ENCODE results near the gene CNTN4. TPM values are rescaled to one million over a fixed set of nuclear protein-coding genes. Genes with fewer than 3 reads are reported as not detected.

The CNTN4 gene
- total RNA-seq, 2 donors from 2014 or later, result 48.3 to 66.5 TPM

DNA sequence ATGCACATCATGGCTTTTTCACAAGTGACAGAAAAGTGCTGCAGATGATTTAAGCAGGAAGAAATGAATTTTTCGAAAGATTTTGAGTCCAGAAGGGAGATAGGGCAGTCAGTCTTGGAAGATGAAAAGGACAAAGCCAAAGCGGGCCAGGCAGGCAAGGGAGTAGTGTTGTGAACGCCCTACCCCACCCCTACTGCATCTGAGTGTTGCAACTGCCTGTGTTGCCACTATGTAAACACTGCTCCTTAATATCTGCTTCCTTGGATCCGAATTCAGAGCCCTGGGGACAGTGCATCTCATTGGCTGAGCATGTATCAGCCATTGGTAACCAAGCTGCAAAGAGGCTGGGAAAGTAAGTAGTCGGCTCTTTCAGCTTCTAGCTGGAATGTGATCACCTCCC is 39.0 kb downstream of the CNTN4 start:
- no peak for DNase-seq (ENCODE audit: low spot score)
- intact Hi-C loops (cut with DNase I), result no loop called here

DNA sequence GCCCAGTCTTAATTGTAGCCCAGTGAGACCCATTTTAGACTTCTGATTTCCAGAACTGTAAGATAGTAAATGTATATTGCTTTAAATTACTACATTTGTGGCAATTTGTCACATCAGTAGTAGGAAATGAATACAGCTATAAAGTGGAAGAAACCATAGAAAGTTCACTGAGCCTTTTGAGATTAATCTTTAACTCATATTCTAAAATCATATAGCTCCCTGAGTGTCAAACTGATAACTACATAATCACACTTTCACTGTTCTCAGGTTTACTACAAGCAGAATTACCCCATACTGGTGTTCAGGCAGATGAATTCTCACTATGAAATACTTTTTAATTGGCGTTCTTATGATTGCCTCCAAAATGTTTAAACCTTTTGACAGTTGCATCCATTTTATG is 42.8 kb downstream of the CNTN4 start:
- DNase-seq (ENCODE audit: low spot score), result no peak
- intact Hi-C loops (cut with DNase I), result no loop called here

DNA sequence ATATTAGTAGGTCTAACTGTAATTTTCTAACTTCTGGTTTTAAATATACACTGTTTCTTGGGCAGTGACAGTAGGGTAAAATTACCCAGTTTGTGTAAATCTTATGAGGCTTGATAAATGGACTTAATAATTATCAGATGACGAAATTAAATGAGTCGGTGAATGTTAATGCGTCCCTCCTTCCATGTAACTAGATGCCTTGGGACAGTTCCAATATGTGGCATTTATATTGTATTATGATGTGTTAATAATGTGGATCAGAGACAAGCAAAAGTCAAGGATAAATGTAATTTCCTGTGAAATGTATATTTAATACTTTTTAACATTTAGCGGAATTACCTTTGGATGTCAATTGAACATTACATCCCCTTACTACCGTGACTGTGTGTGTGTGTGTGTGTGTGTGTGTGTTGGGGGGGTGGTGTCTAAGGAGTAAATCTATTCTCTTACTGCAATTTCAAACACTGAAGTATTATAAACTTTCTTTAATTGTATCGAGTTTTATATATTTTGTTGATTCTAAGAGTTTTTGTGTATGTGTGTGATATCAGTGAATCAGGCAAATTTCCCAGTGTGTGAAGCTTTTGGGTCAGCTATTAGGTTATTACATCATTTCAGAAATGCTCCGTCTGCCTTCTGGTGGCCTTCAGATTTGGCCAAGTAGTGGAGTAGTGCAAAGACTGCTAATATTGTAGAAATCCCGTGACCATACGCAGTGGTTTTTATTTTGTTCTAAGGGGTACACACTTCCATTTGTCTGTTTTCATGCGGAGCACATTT is 50.1 kb downstream of the CNTN4 start:
- intact Hi-C loops (cut with DNase I), result no loop called here
- no peak for DNase-seq (ENCODE audit: low spot score)

DNA sequence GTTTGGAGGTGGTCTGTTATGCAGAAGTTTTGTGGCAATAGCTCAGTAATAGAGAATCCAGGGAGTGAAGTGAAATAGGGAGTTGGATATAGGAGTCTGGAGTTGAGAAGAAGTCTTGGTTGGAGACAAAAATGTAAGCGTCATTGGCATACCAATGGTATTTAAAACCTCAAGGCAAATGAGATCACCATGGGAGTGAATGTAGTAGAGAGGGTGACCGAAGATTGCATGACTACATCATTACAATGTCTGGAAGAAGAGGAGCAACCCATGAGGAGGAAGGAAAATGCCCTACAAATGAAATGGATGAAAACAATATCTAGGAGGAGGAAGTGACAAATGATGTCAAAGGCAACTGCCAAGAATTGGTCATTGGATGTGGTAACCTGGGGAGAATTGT is 54.4 kb downstream of the CNTN4 start:
- DNase-seq (ENCODE audit: low spot score), result no peak
- intact Hi-C loops (cut with DNase I), result no loop called here

DNA sequence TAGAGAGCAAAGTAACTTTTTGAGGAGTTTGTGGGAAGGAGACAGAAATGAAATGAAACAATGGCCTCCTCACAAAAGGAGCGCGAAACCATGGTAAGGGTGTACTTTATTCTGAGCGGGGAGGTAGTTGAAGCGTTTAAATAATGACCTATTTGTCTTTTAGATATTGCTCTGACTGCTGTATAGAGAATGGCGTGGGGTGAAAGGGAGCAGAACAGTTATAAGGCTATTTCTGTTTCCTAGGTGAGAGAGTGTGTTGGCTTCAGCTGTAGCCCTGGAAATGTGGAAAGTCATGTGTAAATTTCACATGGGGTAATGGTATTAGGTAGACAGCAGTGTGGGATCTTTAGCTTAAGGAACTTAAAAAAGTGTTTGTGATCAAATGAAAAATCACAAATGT is 54.9 kb downstream of the CNTN4 start:
- no peak for DNase-seq (ENCODE audit: low spot score)
- intact Hi-C loops (cut with DNase I), result no loop called here

DNA sequence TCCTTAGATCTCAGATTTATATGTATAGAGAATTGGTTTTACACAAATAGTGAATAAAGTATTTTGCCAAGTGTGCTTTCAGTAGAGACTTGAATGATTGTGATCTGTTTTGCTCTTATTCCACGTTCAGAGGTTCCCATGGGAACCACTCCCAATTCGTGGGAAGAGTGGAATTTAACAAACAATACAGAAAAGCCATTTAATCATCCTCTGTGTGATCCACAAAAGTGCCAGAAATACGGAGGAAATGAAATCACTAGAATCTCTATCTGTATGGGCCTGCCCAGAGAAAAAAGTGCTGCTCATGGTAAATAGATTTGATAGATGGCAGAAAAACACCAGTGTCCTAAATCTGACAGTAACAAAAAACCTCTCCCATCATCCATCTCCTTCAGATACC is 56.0 kb downstream of the CNTN4 start:
- intact Hi-C loops (cut with DNase I), result no loop called here
- no peak for DNase-seq (ENCODE audit: low spot score)

DNA sequence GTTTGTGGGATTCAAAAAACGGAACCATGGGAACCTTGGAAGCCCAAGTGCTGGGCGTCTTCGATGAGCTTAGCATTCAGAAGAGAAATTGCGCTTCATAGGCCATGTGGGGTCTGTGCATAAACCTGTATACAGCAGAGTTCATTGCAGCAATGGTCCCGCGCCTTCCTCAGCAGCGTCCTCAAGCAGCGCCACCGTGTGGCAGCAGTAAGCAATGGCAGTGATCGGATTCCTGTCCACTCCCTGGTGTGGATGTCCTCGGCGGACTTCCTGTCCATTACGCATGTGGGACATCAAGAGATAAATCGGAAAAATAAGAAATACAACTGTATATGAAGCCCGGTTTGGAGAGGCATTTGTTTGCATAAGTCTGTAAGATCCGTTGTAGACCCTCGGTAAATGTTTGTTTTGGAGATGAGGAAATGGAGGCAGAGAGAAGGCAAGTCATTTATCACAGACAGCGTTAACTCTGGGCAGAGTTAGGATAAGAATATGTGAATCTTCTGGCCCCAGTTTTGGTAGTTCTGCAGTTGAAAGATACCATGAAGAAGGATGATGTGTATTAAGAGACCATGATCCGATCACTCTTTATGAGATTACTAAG is 57.7 kb downstream of the CNTN4 start:
- DNase-seq (ENCODE audit: low spot score), result no peak
- intact Hi-C loops (cut with DNase I), result no loop called here

DNA sequence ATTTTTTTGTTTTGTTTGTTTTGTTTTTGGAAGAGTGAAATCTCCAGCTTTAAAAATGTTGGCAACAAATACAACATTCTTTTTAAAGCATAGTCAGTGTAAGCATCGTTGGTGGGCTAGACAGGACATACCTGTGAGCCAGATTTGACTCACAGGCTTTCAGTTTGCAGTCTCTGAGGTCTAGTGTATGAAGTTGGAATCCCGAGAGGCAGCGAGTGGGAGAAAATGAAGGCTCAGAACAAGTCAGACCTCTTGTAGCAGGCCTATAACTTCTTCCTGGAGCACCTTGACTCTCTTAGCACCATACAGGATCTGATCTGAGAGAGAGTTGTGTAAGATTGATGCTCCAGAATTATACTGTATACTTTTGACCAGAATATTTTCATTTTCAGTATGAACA is 60.2 kb downstream of the CNTN4 start:
- intact Hi-C loops (cut with DNase I), result no loop called here

DNA sequence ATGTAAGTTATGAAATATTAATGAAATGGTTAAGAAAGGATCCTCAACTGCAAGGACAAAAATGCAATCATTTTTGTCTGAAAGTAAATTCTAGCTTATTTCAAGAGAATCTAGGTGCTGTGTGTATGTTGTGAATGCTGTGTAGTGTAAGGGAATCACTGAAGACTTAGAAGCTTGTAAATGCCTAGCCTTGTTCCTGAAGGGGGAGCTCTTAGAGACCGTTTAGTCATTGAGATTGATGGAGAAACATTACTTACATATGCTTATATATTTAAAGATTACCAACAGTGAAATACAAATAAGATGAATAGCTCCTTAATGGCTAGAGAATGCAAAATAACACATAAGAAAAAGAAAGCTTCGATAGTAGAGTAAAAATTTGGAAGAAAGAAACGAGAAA is 67.9 kb downstream of the CNTN4 start:
- intact Hi-C loops (cut with DNase I), result no loop called here

More for the DNA sequence above, 60.2 kb downstream of the CNTN4 start:
- DNase-seq (ENCODE audit: low spot score), result no peak

DNA sequence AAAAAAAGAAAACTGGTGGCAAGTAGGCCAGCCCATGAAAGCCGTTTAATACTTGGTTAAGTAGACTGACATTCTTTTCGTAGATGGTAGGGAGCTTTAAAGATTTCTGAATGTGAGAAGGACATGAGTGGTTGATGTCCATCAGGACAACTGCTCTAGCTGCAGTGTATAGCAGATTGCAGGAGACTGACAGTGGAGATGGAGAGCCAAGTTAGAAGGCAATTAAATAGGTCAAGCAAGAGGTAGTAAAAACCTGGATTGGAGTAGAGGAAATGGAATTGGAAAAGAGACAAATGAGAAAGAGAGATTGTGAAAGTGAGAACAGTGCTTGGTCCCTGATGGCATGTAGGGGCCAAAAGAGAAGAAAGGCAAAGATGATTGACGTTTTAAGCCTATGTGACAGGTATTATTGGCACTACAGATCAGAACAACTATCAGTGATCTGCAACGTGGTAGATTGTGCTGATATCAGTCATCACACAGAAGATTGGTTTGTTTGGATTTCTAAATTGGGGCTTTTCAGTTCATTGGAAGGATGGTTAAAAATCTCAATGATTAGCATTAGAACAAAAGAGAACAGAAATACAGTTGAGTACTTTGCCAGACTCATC is 74.0 kb downstream of the CNTN4 start:
- intact Hi-C loops (cut with DNase I), result no loop called here
- DNase-seq (ENCODE audit: low spot score), result no peak

More for the DNA sequence above, 67.9 kb downstream of the CNTN4 start:
- no peak for DNase-seq (ENCODE audit: low spot score)

DNA sequence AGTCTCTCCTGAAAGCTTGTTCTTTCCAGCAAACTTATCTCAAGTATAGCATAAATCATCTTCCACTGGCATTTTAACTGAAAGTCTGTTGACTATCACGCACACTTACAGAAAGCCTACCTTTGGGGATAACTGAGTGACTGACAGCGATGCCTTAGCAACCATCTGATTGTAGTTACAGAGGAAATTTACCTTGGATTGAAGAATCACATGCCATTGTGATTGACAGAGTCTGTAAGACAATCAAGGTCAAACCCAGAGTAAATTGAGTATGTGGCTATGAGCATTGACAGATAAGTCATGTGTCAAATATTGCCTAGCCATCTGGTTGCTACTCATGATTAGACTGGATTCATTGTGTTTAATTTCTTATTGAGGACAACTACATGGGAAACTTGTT is 82.0 kb downstream of the CNTN4 start:
- intact Hi-C loops (cut with DNase I), result no loop called here
- no peak for DNase-seq (ENCODE audit: low spot score)

DNA sequence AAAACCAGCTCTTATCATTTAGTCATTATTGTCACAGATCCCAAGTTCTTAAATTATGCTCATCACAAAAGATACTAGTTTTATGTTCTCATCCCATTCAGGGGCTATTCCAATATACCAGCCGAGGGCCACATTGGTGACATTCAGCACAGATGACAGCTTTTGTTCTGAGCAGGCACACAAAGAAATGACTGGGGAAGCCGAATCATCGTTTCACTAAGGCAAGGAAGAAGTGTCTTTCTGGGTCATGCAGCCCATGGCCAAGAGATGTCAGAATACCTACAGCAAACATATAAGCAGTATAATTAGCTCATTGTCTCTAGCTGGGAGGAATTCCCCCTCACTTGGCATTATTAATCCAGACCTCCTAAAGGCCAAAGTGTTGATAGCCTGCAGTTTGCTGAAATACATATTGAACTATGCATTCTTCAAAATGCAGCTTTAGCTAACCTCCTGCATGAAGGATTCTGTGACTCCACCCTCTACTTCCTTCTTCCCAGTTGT is 100.2 kb downstream of the CNTN4 start:
- intact Hi-C loops (cut with DNase I), result no loop called here
- DNase-seq (ENCODE audit: low spot score), result no peak

DNA sequence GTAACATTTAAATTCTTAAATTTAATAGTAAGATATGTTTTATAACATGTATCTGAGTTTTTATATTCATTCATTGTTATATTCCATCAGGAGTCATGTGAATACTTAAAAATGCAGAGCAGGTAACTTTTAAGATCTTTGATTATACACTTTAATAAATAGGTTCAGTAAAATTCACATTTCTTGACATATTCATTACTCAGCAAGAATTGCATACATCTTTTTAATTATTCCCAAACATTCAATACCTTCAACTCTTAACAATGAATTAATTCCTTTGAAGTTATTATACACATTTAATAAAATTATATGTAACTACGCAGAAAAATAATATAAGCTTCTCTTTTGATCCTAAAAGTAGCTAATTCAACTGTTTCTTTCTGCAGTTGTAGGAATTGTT is 105.4 kb downstream of the CNTN4 start:
- DNase-seq (ENCODE audit: low spot score), result no peak
- intact Hi-C loops (cut with DNase I), result no loop called here

DNA sequence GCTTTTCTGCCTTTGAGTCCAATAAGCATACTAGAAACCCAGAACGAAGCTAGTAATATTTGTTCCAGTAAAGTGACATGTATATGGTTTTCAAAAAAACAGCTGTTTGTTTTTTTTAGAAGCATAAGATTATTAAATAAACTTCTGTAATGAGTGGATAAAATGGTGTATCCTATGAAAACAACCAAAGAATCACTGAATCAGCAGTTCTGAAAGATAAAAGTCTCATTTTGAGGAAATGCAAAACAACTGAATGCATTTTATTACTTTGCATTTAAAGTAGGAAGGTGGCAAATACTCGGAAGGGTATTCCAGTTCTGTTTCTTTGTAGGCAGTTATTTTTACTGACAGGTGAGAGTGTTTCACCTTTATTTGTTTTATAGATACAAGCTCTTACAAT is 107.0 kb downstream of the CNTN4 start:
- intact Hi-C loops (cut with DNase I), result no loop called here
- no peak for DNase-seq (ENCODE audit: low spot score)

DNA sequence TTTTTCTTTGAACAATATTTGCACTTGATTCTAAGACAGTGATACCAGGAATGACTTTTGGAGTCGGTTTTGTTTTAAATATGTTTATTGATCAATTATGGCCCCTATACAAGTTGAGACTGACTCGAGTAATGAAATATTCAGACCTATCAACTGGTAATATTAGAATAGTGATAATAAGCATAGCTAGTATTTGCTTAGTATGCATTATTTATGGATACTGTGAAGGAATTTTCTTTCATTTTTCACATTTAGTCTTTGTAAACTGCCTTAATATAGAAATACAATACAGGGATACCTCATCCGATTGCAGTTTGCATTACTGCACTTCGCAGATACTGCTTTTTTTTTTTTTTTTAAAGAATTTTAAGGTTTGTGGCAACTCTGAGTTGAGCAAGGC is 107.9 kb downstream of the CNTN4 start:
- intact Hi-C loops (cut with DNase I), result no loop called here
- DNase-seq (ENCODE audit: low spot score), result no peak

DNA sequence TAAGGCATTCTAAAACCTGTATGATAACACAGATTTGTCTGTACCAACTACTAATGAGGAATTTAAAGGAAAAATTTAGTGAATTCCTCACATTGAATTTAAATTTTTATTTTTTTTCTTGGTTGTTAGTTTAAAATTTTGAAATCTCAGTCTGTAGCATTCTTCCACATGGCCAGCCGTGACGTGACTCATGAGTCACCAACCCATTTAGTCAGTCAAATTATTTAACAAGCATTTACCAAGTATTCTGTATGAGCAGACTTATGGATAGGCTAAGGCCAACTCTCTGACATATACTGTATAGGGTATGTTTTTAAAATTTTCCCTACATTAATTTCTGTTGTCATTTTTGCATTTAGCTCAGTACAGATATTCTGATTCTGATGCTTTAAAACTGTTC is 112.9 kb downstream of the CNTN4 start:
- intact Hi-C loops (cut with DNase I), result no loop called here
- no peak for DNase-seq (ENCODE audit: low spot score)

DNA sequence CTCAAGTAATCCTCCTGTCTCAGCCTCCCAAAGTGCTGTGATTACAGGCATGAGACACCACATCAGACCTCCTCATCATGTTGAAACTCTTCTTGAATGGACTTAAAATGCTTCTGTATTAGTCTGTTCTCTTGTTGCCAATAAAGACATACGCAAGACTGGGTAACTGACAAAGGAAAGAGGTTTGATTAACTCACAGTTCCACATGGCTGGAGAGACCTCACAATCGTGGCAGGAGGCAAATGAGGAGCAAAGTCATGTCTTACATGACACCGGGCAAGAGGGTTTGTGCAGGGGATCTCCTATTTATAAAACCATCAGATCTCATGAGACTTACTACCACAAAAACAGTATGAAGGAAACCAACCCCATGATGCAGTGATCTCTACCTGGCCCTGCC is 113.5 kb downstream of the CNTN4 start:
- DNase-seq (ENCODE audit: low spot score), result no peak
- intact Hi-C loops (cut with DNase I), result no loop called here

DNA sequence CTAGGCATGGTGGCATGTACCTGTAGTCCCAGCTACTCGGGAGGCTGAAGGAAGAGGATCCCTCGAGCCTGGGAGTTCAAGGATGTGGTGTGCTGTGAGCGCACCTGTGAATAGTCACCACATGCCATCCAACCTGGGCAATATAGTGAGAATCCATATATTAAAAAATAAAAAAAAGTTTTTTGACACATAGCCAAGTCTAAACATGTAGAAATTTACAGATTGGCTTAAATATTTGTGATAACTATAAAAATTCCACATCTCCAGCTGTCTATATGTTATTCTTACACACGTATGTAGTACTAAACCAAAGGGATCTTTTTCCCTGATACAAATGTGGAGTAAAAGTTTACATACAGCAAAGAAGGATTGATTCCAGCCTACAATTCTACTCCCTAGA is 119.7 kb downstream of the CNTN4 start:
- DNase-seq (ENCODE audit: low spot score), result no peak
- intact Hi-C loops (cut with DNase I), result no loop called here

DNA sequence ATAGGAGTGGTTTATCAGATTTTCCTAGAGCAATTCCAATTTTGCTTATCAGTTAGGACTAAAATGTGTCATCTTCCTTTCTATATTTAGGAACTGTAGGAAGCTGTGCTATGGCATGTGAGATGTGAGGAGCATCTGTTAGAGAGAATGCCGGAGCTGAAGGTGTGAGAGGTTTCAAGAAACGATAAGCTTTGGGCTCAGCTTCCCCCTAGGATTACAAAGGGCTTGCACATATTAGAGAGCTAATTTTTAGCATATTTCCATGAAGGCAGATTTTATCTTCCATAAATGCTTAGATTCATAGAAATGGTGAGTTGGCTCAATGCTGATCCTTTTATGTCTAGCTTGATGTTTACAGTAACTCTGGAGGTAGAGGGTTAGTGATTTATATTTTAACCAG is 120.2 kb downstream of the CNTN4 start:
- intact Hi-C loops (cut with DNase I), result no loop called here
- DNase-seq (ENCODE audit: low spot score), result no peak

DNA sequence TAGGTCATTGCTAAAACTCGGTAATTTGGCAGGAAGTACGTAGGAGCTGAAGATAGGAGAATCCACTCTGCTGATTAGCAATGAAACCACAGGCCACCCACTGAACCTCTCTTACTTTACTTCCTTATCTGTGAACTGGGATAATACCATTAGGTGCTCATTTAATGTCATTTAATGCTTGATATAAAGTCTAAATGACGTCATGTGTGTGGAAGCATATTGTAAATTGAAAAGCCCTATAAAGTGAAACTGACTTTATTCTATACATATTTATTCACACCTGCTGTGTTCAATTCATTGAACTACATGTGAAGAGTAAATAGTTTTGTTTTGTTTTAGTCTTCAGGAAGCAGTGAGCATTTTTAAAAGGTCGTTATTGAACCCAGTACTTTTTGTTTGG is 137.5 kb downstream of the CNTN4 start:
- intact Hi-C loops (cut with DNase I), result no loop called here
- no peak for DNase-seq (ENCODE audit: low spot score)

DNA sequence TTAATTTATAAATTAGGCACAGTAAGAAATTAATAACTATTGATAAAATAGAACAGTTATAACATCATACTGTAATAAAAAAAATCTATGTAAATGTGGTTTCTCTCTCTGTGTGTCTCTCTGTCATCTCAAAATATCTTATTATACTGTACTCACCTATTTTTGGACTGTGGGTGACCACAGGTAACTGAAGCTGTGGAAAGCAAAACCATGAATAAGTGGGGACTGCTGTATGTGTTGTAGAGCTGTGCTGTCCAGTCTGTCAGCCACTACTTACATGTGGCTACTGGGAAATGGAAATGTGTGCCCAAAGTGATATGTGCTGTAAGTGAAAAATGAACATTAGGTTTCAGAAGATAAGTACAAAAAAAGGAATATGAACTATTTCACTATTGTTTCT is 145.5 kb downstream of the CNTN4 start:
- no peak for DNase-seq (ENCODE audit: low spot score)
- intact Hi-C loops (cut with DNase I), result no loop called here

Measured in posterior vena cava (tissue), 2 donors.